Hematopoietic multipotent progenitor cell treated with erythropoietin and hydrocortisone succinate and interleukin-3 and kit ligand, for 17 days (in vitro differentiated cells): ENCODE results near the gene C5orf47.

Experiments used
- DNase-seq: peaks from one replicate; pipeline ENCODE4 v3.0.0-alpha.2; 2015; ENCODE audit warnings: low spot score

Gene C5orf47

GRCh38 chr5:174044466-174045254 is 55.7 kb downstream of the C5orf47 start:
- no peak for DNase-seq

- no peak for DNase-seq
Measured at GRCh38 chr5:174045470-174046025, 56.6 kb downstream of the C5orf47 start, which contains the start of gene NSG2. TSS of gene NSG2 (plus strand) at chr5:174045706. CDS start at chr5:174046756, 1,050 bp downstream.

GRCh38 chr5:174046558-174046957 is 57.6 kb downstream of the C5orf47 start:
- no peak for DNase-seq

GRCh38 chr5:174047472-174048099 is 58.6 kb downstream of the C5orf47 start:
- no peak for DNase-seq

GRCh38 chr5:174052636-174053035 is 63.7 kb downstream of the C5orf47 start:
- no peak for DNase-seq

- no peak for DNase-seq
Measured at GRCh38 chr5:174053905-174054304, 64.9 kb downstream of the C5orf47 start.
